Thymus (tissue), 11 donors: ENCODE data around the gene KDM4D. TPM values are rescaled to one million over a fixed set of nuclear protein-coding genes. Genes with fewer than 3 reads are reported as not detected.

ENCODE experiments used
- DNase-seq, 9 donors: peaks; one replicate each; pipeline ENCODE4 v3.0.0-alpha.2; 2013; ENCODE audit warnings: low spot score in 9 of 9, low read depth in 6 of 9, missing footprints in 1 of 9
- H3K27ac ChIP-seq, 2 donors: one replicate each; pipeline ENCODE4 v1.5.1; 2013; ENCODE audit warnings: control low read depth in 1 of 2, low read depth in 1 of 2, low read length in 1 of 2, mild to moderate bottlenecking in 1 of 2, moderate library complexity in 1 of 2
- H3K27me3 ChIP-seq, 2 donors: one replicate each; pipeline ENCODE4 v1.5.1; 2013; ENCODE audit warnings: low read length in 1 of 2; ENCODE audit not compliant: control insufficient read depth in 2 of 2, insufficient read depth in 1 of 2
- H3K36me3 ChIP-seq, 2 donors: one replicate each; pipeline ENCODE4 v1.5.1; 2013; ENCODE audit warnings: low read length in 1 of 2, mild to moderate bottlenecking in 1 of 2, moderate library complexity in 1 of 2; ENCODE audit not compliant: control insufficient read depth in 2 of 2, insufficient read depth in 2 of 2
- H3K4me1 ChIP-seq, 2 donors: one replicate each; pipeline ENCODE4 v1.5.1; 2013; ENCODE audit warnings: low read length in 2 of 2; ENCODE audit not compliant: control insufficient read depth in 2 of 2, insufficient read depth in 2 of 2
- H3K4me3 ChIP-seq, 2 donors: one replicate each; pipeline ENCODE4 v1.5.1; 2013; ENCODE audit warnings: low read length in 2 of 2, control low read depth in 1 of 2, mild to moderate bottlenecking in 1 of 2
- H3K9me3 ChIP-seq, 2 donors: one replicate each; pipeline ENCODE4 v1.5.1; 2013; ENCODE audit warnings: low read length in 1 of 2, mild to moderate bottlenecking in 1 of 2; ENCODE audit not compliant: control insufficient read depth in 2 of 2, insufficient read depth in 1 of 2
- WGBS: extraction: QIAGEN DNeasy Blood & Tissue Kit; methylation state at CpG from one replicate; pipeline ENCODE4 v1.1.7; 2013; 5-methylcytosine and 5-hydroxymethylcytosine counted together
- polyA plus RNA-seq: library from polyadenylated mRNA; stranded (reverse); fragments of 200-250 nt; gene quantifications from one replicate; pipeline ENCODE4 v1.2.3, GENCODE V29; 2013
- total RNA-seq: library from RNA; stranded (reverse); fragments of 120-200 nt; gene quantifications from one replicate; pipeline ENCODE4 v1.2.4, GENCODE V29; 2013
- donor health status: healthy.

The KDM4D gene
- total and polyA plus RNA-seq, 2 donors: 0.50 to 0.85 TPM

DNA sequence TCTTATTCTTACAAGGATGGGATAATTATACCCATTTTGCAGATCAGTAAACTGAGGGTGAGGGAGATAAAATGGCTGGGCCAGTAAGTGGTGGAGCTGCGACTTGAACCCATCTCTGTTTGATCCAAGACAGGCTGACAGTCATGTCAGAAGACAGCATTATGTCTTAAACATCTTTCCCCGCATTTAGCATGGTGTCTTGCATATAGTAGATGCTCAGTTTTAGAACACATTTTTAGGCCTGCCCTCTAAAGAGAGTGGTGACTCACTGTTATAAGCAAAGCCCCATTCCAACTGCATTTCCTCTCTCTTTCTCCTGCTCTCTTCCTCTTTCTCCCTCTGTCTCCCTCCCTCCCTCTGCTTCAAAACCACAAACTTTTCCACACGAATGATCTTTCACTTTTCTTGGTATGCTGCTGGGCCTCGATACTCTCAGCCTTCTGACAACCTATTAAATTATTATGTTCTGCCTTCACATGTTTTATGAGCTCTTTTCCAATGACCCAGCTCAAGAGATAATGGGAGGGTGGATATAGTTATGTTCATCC is 25.4 kb upstream of the KDM4D start:
- no peak overlapping the region for H3K4me3 ChIP-seq

DNA sequence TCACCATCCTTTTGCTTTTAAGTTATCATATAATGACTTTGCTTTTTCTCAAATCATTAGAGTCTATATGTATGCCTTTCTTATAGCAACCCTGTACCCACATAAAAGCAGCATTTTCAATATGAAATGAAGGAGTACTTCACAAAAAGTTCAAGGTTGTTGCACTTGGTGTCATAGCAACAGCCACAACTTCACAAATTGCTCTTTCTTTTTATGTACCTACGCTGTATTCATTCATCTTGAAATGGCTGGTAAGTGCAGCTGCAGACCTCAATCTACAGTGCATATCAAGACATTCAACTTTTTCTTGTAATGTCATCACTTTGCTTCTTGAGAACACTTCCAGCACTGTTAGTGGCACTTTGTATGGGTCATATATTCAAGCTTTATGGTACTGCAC is 18.8 kb upstream of the KDM4D start:
- no peaks in the 10 kb centered on the region for H3K27me3 ChIP-seq
- peaks cover 3 to 6% of the 10 kb centered on the region in 2 donors for H3K36me3 ChIP-seq
- 8% methylated on average over 1 of the region's 1 CpG for WGBS
- H3K27ac ChIP-seq: peak overlapping the region; percentile 40 to 68
- no peak overlapping the region for H3K4me3 ChIP-seq
- peaks cover 0 to 4% of the 10 kb centered on the region in 2 donors for H3K9me3 ChIP-seq
- H3K4me1 ChIP-seq: peaks cover 0 to 5% of the 10 kb centered on the region in 2 donors
- DNase-seq: peak; percentile 56 to 94 (median 83)

More for the DNA sequence above, 25.4 kb upstream of the KDM4D start:
- DNase-seq: no peak
- peaks cover 0 to 3% of the 10 kb centered on the region in 2 donors for H3K4me1 ChIP-seq
- H3K36me3 ChIP-seq: no peaks in the 10 kb centered on the region
- no peaks in the 10 kb centered on the region for H3K9me3 ChIP-seq
- WGBS: 50% methylated on average over 4 of the region's 4 CpGs
- no peak overlapping the region for H3K27ac ChIP-seq
- H3K27me3 ChIP-seq: no peaks in the 10 kb centered on the region

DNA sequence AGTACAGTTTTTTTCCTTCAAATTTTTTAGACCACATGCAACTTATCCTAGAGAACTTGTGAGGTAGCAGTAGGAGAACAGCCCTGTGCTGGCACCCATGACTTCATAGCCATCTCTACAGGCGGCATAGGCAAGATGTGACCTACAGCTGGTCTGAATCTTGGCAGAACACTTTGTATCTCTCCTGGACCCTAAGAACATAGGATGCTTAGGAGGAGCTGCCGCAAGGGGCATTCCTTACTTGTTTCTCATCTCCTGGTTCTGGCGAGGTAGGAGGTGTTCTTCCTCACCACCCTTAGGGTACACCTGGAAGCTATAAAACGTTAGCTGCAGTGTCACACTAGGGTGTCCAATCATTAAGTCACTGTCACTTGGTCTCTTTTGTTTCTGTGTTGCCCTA is 16.5 kb upstream of the KDM4D start:
- no peak overlapping the region for H3K27ac ChIP-seq
- no peak overlapping the region for H3K4me3 ChIP-seq
- WGBS: 72% methylated on average over 4 of the region's 4 CpGs
- no peaks in the 10 kb centered on the region for H3K27me3 ChIP-seq
- peaks cover 0 to 4% of the 10 kb centered on the region in 2 donors for H3K9me3 ChIP-seq
- H3K36me3 ChIP-seq: peaks cover 9 to 22% of the 10 kb centered on the region in 2 donors
- peaks cover 0 to 5% of the 10 kb centered on the region in 2 donors for H3K4me1 ChIP-seq
- DNase-seq: no peak

DNA sequence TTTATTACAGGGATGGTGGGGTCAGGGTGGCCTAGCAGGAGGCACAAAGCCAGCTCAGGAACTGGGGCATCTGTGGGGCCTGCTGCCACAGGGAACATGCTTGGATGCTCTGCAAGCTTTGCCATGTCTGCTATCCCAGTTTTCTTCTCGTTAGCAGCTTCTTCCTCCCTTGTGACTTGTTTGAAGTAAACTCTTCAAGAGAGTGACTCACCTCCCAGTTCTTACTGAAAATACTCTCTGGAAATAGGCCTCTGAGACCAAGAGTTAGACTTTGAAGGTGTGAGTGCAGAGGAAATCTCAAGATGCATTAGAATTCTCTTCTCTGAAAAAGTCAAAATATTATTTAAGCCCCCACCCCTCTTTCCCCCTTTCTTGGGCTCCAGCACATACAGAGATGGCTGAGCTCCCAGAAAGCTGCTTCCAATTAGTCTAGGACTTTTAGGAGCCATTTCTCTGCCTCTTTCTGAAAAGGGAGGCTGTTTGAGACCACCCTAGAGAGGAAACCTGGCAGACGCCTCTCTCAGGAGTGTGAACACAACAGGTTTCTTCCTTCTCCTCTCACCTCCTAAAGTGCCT is 15.3 kb upstream of the KDM4D start:
- no peak overlapping the region for H3K4me3 ChIP-seq
- H3K36me3 ChIP-seq: peaks cover 16 to 34% of the 10 kb centered on the region in 2 donors
- peaks cover 0 to 4% of the 10 kb centered on the region in 2 donors for H3K9me3 ChIP-seq
- WGBS: 83% methylated on average over 2 of the region's 2 CpGs
- H3K4me1 ChIP-seq: peaks cover 0 to 5% of the 10 kb centered on the region in 2 donors
- no peak for DNase-seq
- H3K27me3 ChIP-seq: no peaks in the 10 kb centered on the region
- no peak overlapping the region for H3K27ac ChIP-seq

DNA sequence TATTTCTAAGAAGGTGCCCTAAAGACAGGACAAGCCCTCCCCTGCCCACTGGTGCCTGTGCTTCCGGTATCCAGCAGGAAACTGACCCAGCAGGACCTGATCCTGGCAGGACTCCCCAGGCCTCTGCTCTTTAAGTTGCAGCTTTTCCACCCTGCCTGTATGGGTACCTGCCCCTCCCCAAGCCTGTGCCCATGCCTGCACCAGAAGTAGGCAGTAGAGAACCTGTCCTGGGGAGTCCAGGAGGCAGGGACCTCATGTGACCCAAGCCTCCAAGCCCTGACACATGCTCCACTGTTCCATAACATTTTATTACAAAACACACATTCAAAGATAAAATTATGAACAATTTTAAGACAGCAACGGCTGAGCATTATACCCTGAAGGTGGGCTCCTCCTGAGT is 14.3 kb upstream of the KDM4D start:
- peaks cover 17 to 43% of the 10 kb centered on the region in 2 donors for H3K36me3 ChIP-seq
- H3K27me3 ChIP-seq: no peaks in the 10 kb centered on the region
- no peak overlapping the region for H3K4me3 ChIP-seq
- peaks cover 0 to 4% of the 10 kb centered on the region in 2 donors for H3K4me1 ChIP-seq
- WGBS: 96% methylated on average over 2 of the region's 2 CpGs
- no peak overlapping the region for H3K27ac ChIP-seq
- peaks cover 0 to 3% of the 10 kb centered on the region in 2 donors for H3K9me3 ChIP-seq
- DNase-seq: no peak

DNA sequence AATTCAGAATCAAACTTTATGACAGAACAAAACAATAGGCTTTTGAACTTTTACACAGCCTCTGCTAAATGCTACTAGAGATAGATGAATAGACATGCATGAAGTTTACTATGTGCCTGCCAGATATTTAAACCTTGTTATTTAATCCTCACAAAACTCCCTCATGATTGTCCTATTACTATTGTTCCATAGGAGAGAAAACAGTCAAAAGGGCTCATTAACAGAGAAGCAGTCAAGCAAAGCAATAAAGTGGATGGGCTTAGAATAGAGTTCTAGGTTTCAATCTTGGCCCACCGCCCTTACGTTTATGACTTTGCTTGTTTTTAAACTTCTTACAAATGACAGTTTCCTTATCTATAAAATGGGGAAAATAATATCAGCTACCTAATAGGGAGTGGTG is 13.0 kb upstream of the KDM4D start:
- Histone ChIP-seq H3K36me3 (peaks cover 28 to 57% of the 10 kb centered on the region in 2 donors), H3K9me3 (no peaks in the 10 kb centered on the region), H3K4me1 (no peaks in the 10 kb centered on the region), H3K4me3 (no peak overlapping the region), H3K27ac (no peak overlapping the region), H3K27me3 (no peaks in the 10 kb centered on the region)
- DNase-seq: no peak
- WGBS: 96% methylated on average over 2 of the region's 2 CpGs

DNA sequence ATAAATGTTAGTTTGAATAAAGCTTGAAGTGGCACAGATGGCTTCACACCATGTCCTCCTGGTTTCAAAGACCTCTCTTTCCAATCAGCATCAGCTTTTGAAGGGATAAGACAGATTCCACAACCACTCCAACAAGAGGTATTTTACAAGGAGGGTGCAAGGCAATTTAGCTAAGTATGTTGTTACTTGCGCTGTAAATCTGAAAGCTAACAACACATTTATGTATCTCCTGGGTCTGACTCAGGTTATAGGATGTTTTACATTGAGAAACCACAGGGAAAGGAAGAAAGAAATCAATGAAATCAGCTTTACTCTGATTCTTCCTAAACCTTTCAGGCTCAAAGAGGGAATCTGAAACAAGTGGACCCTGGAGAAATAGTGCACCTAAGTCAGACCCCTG is 12.3 kb upstream of the KDM4D start:
- 100% methylated on average over 1 of the region's 1 CpG for WGBS
- Histone ChIP-seq H3K4me3 (no peak overlapping the region), H3K27ac (no peak overlapping the region), H3K9me3 (no peaks in the 10 kb centered on the region), H3K4me1 (no peaks in the 10 kb centered on the region), H3K27me3 (no peaks in the 10 kb centered on the region), H3K36me3 (peaks cover 35 to 64% of the 10 kb centered on the region in 2 donors)
- DNase-seq: no peak

DNA sequence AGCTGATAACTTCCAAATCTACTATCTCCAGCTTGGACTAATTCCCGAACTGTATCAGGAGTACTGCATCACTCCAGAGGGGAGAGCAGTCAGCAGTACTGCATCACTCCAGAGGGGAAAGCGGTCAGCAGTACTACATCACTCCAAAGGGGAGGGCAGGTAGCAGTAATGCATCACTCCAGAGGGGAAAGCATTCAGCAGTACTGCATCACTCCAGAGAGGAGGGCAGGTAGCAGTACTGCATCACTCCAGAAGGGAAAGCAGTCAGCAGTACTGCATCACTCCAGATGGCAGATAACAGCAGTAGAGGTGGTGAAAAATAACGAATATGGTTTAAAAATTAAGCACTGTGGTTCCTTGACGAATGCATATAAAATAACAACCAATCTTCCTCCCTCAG is 8.6 kb upstream of the KDM4D start:
- Histone ChIP-seq H3K27ac (no peak overlapping the region), H3K9me3 (no peaks in the 10 kb centered on the region), H3K36me3 (peaks cover 35 to 92% of the 10 kb centered on the region in 2 donors), H3K4me1 (no peaks in the 10 kb centered on the region), H3K4me3 (no peak overlapping the region), H3K27me3 (no peaks in the 10 kb centered on the region)
- 97% methylated on average over 4 of the region's 4 CpGs for WGBS
- no peak for DNase-seq

DNA sequence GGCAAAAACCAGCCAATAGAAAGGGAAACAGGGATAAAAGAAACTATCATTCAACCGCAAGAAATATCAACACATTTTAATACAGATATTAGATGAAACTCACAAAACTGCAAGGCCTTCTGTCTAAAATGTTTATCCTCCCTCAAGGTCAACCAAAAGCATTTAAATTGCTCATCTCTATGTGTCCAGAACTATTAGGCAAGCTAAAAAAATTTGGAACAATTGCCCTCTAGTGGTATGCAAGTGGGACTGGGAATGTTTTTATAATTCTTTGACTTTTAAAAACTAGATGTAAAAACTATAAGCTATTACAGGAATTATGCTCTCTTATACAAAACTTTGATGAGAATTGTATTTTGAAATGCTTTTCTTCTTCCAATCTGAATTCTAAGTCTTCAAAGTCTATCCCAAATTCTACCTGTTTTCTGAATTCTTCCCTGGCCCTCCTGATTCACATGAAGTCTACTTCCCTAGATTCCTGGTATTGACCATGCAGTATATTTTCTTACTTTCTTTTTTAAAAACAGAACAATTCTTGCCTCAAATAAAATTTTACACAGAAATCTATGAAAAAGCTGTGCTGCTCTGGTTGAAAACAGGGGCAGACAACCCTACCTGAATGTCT is 5.1 kb upstream of the KDM4D start:
- 97% methylated on average over 1 of the region's 1 CpG for WGBS
- Histone ChIP-seq H3K4me3 (no peak overlapping the region), H3K36me3 (peaks cover 30 to 78% of the 10 kb centered on the region in 2 donors), H3K9me3 (no peaks in the 10 kb centered on the region), H3K27ac (no peak overlapping the region), H3K4me1 (peaks cover 0 to 6% of the 10 kb centered on the region in 2 donors), H3K27me3 (no peaks in the 10 kb centered on the region)
- DNase-seq: peak in 1 of 9 donors; percentile 13
